ENCODE data around the gene AK1.

GRCh38 chr9:127856729-127857116 lies 20.8 kb downstream of the AK1 start:
- TF ChIP-seq GABPA (IDR thresholded peaks at IDR 0.05; ENCODE audit: borderline replicate concordance, insufficient read depth, low read length): no peak
- no peak for TF ChIP-seq CREB1 (IDR thresholded peaks at IDR 0.05)
- no peak for TF ChIP-seq CHD2 (IDR thresholded peaks at IDR 0.05; ENCODE audit: low read length)
- no peak for TF ChIP-seq EP300 (IDR thresholded peaks at IDR 0.05; ENCODE audit: borderline replicate concordance in 1 of 2, low read depth in 2 of 2, low read length in 2 of 2)
- TF ChIP-seq TBP (IDR thresholded peaks at IDR 0.05; ENCODE audit: low read depth, low read length): no peak
- TF ChIP-seq CTCF (IDR thresholded peaks at IDR 0.05; ENCODE audit: control extremely low read depth in 1 of 3, insufficient read depth in 1 of 3, low read depth in 1 of 3, low read length in 3 of 3): no peak
- TF ChIP-seq POLR2A (IDR thresholded peaks at IDR 0.05; ENCODE audit: control extremely low read depth in 1 of 2, low read depth in 2 of 2, low read length in 2 of 2): no peak
- no peak for TF ChIP-seq ATF2 (IDR thresholded peaks at IDR 0.05; ENCODE audit: low read length)
- TF ChIP-seq RAD21 (IDR thresholded peaks at IDR 0.05 in 1 of 2, conservative IDR thresholded peaks at IDR 0.05 in 1 of 2; ENCODE audit: low read depth in 2 of 2, low read length in 2 of 2): no peak
- no peak for TF ChIP-seq CBX8 (IDR thresholded peaks at IDR 0.05; ENCODE audit: borderline replicate concordance, low read depth, low read length)
- TF ChIP-seq SP1 (IDR thresholded peaks at IDR 0.05; ENCODE audit: low read depth, low read length): no peak

Measured in H1 (cell line).